LNCAP (cell line): ENCODE measurements around the gene ACOT11.

Source experiments
- TF ChIP-seq, protein P1 (sequence below): fragments of 450-650 bp; IDR thresholded peaks from 2 replicates; pipeline ENCODE4 v1.5.1; 2017; ENCODE audit warnings: mild to moderate bottlenecking

The ACOT11 gene

DNA sequence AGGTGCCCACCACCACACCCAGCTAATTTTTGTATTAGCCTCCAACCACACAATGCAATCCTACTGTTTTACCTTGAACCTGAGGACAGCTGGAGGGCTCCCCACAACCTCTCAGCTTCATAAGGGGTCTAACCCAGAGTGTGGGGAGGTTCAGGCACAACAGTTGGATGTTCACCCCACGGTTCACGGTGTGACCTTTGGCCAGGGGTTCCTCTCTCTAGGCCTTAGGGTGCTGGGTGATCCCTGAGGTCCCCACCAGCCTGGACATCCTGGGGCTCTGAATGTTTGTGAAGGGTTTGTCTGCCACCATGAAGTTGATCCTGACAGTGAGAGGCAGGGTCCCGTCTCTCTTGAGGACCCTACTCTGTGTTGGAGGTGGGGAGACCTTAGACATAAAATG lies 3.9 kb downstream of the ACOT11 start:
- TF ChIP-seq, protein P1, sequence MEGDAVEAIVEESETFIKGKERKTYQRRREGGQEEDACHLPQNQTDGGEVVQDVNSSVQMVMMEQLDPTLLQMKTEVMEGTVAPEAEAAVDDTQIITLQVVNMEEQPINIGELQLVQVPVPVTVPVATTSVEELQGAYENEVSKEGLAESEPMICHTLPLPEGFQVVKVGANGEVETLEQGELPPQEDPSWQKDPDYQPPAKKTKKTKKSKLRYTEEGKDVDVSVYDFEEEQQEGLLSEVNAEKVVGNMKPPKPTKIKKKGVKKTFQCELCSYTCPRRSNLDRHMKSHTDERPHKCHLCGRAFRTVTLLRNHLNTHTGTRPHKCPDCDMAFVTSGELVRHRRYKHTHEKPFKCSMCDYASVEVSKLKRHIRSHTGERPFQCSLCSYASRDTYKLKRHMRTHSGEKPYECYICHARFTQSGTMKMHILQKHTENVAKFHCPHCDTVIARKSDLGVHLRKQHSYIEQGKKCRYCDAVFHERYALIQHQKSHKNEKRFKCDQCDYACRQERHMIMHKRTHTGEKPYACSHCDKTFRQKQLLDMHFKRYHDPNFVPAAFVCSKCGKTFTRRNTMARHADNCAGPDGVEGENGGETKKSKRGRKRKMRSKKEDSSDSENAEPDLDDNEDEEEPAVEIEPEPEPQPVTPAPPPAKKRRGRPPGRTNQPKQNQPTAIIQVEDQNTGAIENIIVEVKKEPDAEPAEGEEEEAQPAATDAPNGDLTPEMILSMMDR: no peak

DNA sequence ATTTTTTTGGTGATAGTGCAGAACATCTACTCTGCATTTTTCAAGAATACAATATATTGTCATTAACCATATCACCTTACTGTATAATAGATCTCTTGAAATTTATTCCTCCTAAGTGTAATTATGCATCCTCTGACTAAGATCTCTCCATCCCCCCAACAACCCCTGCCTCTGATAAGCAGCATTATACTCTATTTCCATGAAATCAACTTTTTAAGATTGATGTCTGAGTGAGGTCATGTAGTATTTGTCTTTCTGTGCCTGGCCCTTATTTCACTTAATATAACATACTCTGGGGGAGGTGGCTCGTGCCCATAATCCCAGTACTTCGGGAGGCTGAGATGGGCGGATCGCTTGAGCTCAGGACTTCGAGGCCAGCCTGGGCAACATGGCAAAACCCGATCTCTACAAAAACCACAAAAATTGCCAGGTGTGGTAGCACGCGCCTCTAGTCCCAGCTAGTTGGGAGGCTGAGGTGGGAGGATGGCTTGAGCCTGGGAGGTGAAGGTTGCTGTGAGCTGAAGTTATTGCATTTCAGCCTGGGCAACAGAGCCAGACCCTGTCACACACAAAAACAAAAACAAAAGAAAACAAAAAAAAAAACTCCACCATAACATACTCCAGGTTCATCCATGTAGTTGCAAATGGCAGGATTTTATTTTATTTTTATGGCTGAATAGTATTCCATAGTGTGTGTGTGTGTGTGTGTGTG lies 5.7 kb downstream of the ACOT11 start:
- TF ChIP-seq, protein P1: no peak

DNA sequence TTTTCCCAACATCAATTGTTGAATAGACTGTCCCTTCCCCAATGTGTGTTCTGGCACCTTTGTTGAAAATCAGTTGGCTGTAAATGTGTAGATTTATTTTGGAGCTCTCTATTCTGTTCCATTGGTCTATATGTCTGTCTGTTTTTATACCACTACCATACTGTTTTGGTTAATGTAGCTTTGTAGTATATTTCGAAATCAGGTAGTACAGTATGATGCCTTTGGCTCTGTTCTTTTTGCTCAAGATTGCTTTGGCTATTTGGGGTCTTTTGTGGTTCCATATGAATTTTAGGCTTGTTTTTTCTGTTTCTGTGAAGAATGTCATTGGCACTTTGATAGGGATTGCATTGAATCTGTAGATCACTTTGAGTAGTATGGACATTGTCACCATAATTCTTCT lies 8.1 kb downstream of the ACOT11 start:
- TF ChIP-seq, protein P1: no peak

DNA sequence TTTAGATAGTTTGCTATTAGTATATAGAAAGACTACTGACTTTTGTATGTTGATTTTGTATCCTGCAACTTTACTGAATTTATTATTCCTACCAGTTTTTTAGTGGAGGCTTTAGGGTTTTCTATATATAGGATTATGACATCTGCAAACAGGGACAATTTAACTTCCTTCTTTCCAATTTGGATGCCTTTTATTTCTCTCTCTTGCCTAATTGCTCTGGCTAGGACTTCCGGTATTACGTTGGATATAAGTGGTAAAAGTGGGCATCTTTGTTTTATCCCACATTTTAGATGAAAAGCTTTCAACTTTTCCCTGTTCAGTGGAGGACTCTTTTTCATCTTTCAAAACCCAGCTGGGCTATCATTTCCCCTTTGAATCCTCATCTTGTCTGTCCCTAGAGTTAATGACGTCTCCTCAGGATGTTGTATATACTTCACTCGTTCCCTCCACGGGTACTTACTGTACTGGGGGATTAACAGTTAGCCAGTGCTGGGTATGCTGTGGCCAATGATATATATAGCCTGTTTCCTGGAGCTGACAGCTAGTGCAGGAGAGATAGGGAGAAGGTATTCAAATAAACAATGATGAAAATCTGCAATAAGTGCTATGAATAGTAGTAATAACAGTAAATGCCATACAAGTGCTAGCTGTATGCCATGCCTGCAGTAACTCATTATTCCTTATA lies 9.8 kb downstream of the ACOT11 start:
- TF ChIP-seq, protein P1: no peak

DNA sequence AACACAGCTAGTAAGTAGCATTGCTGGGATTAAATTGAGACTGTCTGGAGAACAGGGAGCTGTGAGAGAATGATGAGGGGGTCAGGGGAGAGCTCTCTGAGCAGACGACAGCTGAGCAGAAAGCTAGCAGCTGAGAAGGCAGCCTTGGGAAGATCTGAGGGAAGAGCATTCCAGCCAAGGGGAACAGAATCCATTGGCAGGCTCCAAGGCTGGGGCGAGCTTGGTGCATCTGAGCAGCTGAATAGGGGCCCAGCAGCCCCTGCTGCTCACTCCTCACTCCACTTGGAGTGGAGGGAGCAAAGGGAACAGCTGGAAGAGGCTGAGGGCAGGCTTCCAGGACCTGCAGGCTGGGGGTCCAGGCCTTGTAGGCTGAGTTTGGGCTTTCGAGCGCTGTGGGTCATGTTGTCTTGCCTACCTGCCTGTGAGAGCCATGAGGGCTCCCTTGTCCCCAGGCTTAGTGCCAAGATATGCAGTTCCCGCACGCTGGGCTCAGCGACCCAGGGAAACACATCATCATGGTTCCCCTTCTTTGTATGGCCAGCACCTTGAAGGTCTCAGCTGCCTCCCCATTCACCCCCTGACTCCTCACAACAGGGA lies 10.5 kb downstream of the ACOT11 start:
- TF ChIP-seq, protein P1: no peak

DNA sequence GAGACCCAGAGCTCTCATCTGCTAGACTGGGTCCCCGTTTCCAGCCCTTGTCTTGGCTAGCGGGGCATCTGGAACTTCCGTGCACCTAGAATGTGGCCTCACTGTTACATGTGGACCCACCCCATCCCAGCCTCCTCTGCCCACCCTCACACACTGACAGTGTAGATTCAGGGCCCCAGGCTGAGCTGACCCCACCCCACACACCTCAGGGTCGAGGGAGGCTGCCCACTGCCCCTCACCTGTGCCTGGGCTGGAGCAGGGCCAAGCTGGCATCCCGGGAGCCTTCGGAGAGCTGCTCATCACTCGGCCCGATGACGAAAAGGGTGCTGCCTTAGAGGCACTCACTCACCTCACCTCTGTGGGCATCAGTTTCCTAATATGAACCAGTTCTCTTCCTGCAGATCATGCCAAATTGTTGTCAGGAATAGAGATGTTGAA lies 11.1 kb downstream of the ACOT11 start:
- TF ChIP-seq, protein P1: no peak

DNA sequence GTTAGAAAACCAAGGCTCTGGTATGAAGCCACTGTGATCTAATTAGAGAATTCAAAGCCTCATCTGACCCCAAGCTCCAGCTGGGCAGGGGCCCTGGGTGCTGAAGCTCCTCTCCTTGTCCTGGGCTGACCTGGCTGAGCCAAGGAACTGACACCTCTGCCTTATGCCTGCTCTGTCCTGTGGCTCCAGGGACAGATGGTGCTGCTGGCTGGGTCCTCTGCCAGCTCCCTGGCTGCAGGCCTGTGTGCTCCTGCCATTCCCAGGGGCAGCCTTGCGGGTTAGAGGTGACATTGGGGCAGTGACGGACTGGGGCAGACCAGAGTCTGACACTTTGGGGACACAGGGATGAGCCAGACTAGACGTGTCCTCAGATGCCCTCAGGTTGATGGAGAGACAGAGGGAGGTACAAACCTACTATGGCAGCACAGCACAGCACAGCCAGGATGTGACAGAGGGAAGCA lies 11.8 kb downstream of the ACOT11 start:
- TF ChIP-seq, protein P1: no peak
